ENCODE results near the gene EIF1.

Gene EIF1

GRCh38 chr17:41736983-41737679, 48.4 kb downstream of the EIF1 start:
- no peak for DNase-seq (ENCODE audit: low read depth)
- TF ChIP-seq CTCF (IDR thresholded peaks at IDR 0.05; ENCODE audit: control insufficient read depth, insufficient read depth, low read depth, low read length, missing control alignments), result no peak
- no peak overlapping the region for H3K4me3 ChIP-seq (ENCODE audit: control insufficient read depth, low read depth, low read length)

GRCh38 chr17:41737680-41738023, 49.0 kb downstream of the EIF1 start:
- no peak overlapping the region for H3K4me3 ChIP-seq (ENCODE audit: control insufficient read depth, low read depth, low read length)
- no peak for TF ChIP-seq CTCF (IDR thresholded peaks at IDR 0.05; ENCODE audit: control insufficient read depth, insufficient read depth, low read depth, low read length, missing control alignments)
- no peak for DNase-seq (ENCODE audit: low read depth)

- peak; percentile 21 for DNase-seq (ENCODE audit: low read depth)
Observed at GRCh38 chr17:41738077-41738800, 49.6 kb downstream of the EIF1 start.

GRCh38 chr17:41738801-41739112, 50.1 kb downstream of the EIF1 start:
- no peak for DNase-seq (ENCODE audit: low read depth)
- no peak for TF ChIP-seq CTCF (IDR thresholded peaks at IDR 0.05; ENCODE audit: control insufficient read depth, insufficient read depth, low read depth, low read length, missing control alignments)
- no peak overlapping the region for H3K4me3 ChIP-seq (ENCODE audit: control insufficient read depth, low read depth, low read length)

More at GRCh38 chr17:41738077-41738800, 49.6 kb downstream of the EIF1 start:
- no peak overlapping the region for H3K4me3 ChIP-seq (ENCODE audit: control insufficient read depth, low read depth, low read length)
- TF ChIP-seq CTCF (IDR thresholded peaks at IDR 0.05; ENCODE audit: control insufficient read depth, insufficient read depth, low read depth, low read length, missing control alignments), result peak; percentile 96

- no peak overlapping the region for H3K4me3 ChIP-seq (ENCODE audit: control insufficient read depth, low read depth, low read length)
- TF ChIP-seq CTCF (IDR thresholded peaks at IDR 0.05; ENCODE audit: control insufficient read depth, insufficient read depth, low read depth, low read length, missing control alignments), result no peak
- peak; percentile 24 for DNase-seq (ENCODE audit: low read depth)
Observed at GRCh38 chr17:41739661-41740352, 51.1 kb downstream of the EIF1 start.

- DNase-seq (ENCODE audit: low read depth), result no peak
- no peak overlapping the region for H3K4me3 ChIP-seq (ENCODE audit: control insufficient read depth, low read depth, low read length)
- no peak for TF ChIP-seq CTCF (IDR thresholded peaks at IDR 0.05; ENCODE audit: control insufficient read depth, insufficient read depth, low read depth, low read length, missing control alignments)
Observed at GRCh38 chr17:41740506-41740905, 51.8 kb downstream of the EIF1 start.

All from AG09309 (cell line).